ENCODE data around the gene TMEM273.

GRCh38 chr10:49160814-49161213, 27.4 kb downstream of the TMEM273 start:
- TF ChIP-seq EP300 (IDR thresholded peaks at IDR 0.05; ENCODE audit: borderline replicate concordance): no peak
- TF ChIP-seq RAD21 (IDR thresholded peaks at IDR 0.05; ENCODE audit: low read depth): no peak
- no peak for TF ChIP-seq MAX (IDR thresholded peaks at IDR 0.05)
- TF ChIP-seq TAF1 (IDR thresholded peaks at IDR 0.05; ENCODE audit: low read depth): no peak
- TF ChIP-seq ZBTB7A (IDR thresholded peaks at IDR 0.05; ENCODE audit: low read depth): no peak
- no peak for TF ChIP-seq REST (IDR thresholded peaks at IDR 0.05; ENCODE audit: low read depth)
- no peak for TF ChIP-seq EGR1 (IDR thresholded peaks at IDR 0.05)
- no peak for TF ChIP-seq TCF12 (IDR thresholded peaks at IDR 0.05; ENCODE audit: low read depth)
- TF ChIP-seq FOXM1 (IDR thresholded peaks at IDR 0.05; ENCODE audit: borderline replicate concordance, low read depth): no peak
- TF ChIP-seq NFIC (IDR thresholded peaks at IDR 0.05): no peak
